ENCODE measurements around the gene FOXJ3.

DNA sequence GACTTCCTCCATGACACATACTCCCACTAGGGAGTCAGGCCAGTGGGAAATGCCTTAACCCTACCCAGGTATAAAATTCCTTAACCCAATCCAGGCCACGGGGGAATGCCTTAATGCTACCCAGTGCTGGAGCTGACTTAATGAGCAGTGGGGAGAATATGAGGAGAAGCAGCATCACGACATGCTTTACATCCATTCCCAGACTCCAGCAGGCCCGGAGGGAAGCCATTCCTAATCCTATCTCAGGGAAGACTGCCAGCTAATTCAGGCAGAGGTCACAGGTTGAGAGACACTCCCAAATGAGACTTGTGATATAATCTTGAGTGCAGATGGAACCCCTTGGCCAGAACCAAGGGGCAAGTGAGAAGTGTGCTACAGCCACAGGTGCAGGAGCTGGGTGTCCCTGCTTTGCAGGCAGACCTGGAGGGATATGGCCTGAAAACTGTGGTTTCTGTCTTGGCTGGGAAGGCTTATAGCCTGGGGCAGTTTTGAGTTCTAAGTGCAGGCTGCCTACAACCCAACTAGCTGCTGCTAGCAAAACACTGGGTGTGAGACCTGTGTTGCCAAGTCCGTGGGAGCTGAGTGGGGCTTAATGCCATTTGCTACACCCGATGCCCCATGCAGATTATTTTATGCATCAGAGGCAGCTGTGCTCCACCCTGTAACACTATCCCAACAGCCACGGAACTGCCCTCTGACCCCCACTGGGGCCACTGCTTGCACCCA is 125.3 kb downstream of the FOXJ3 start:
- TF ChIP-seq USF2 (IDR thresholded peaks at IDR 0.05; ENCODE audit: borderline replicate concordance, low read depth, low read length): no peak
- no peak for TF ChIP-seq EP300 (IDR thresholded peaks at IDR 0.05; ENCODE audit: borderline replicate concordance in 1 of 2, low read depth in 1 of 2, low read length in 1 of 2)
- no peak for TF ChIP-seq FOXJ3 (CRISPR knock-in tag; IDR thresholded peaks at IDR 0.05)
- TF ChIP-seq, protein P1, sequence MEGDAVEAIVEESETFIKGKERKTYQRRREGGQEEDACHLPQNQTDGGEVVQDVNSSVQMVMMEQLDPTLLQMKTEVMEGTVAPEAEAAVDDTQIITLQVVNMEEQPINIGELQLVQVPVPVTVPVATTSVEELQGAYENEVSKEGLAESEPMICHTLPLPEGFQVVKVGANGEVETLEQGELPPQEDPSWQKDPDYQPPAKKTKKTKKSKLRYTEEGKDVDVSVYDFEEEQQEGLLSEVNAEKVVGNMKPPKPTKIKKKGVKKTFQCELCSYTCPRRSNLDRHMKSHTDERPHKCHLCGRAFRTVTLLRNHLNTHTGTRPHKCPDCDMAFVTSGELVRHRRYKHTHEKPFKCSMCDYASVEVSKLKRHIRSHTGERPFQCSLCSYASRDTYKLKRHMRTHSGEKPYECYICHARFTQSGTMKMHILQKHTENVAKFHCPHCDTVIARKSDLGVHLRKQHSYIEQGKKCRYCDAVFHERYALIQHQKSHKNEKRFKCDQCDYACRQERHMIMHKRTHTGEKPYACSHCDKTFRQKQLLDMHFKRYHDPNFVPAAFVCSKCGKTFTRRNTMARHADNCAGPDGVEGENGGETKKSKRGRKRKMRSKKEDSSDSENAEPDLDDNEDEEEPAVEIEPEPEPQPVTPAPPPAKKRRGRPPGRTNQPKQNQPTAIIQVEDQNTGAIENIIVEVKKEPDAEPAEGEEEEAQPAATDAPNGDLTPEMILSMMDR (IDR thresholded peaks at IDR 0.05): no peak
- no peak for TF ChIP-seq SIN3A (IDR thresholded peaks at IDR 0.05; ENCODE audit: borderline replicate concordance, low read depth, low read length)
- no peak for TF ChIP-seq RAD21 (IDR thresholded peaks at IDR 0.05; ENCODE audit: low read length)
- TF ChIP-seq CHD2 (IDR thresholded peaks at IDR 0.05; ENCODE audit: low read length, partially characterized antibody): no peak
- TF ChIP-seq YY1 (IDR thresholded peaks at IDR 0.05; ENCODE audit: low read depth): no peak
- TF ChIP-seq ELF1 (IDR thresholded peaks at IDR 0.05): no peak
- no peak for TF ChIP-seq POLR2AphosphoS5 (IDR thresholded peaks at IDR 0.05; ENCODE audit: low read depth, low read length)
- no peak for TF ChIP-seq SMC3 (IDR thresholded peaks at IDR 0.05; ENCODE audit: low read depth, low read length)
